ENCODE data around the gene MORF4L1. TPM values are rescaled to one million over a fixed set of nuclear protein-coding genes. Genes with fewer than 3 reads are reported as not detected.
"Not testable (repeated sequence)": the region's sequence is repeated elsewhere in the genome, so short reads cannot be mapped to it uniquely, and the experiment has no call there.

The MORF4L1 gene
- total RNA-seq, 1 experiment from 2014 or later: 428 TPM

GRCh38 chr15:78875107-78875914 is 2.6 kb downstream of the MORF4L1 start:
- H3K36me3 ChIP-seq (ENCODE audit: insufficient read depth, low read length, poor library complexity, severe bottlenecking): peaks cover under 1% of the 10 kb centered on the region
- no peak overlapping the region for H3K27ac ChIP-seq (ENCODE audit: low read depth, low read length, poor library complexity, severe bottlenecking)
- ChIA-PET POLR2A (ENCODE audit: low non-redundant PET) (no interaction called here), CTCF (no interaction called here)
- H3K27me3 ChIP-seq (replicated peaks; ENCODE audit: insufficient read depth, low read depth, low read length, poor library complexity): no peaks in the 10 kb centered on the region
- H3K9me3 ChIP-seq (ENCODE audit: low read depth, low read length, poor library complexity, severe bottlenecking): no peaks in the 10 kb centered on the region
- H3K4me1 ChIP-seq (ENCODE audit: insufficient read depth, low read length, poor library complexity, severe bottlenecking): peaks cover 47% of the 10 kb centered on the region
- no peak for TF ChIP-seq CTCF (conservative IDR thresholded peaks at IDR 0.05; ENCODE audit: low read depth, low read length)
- TF ChIP-seq EZH2 (IDR thresholded peaks at IDR 0.05; ENCODE audit: borderline replicate concordance, low read depth, low read length, poor library complexity, severe bottlenecking): no peak
- intact Hi-C loops (cut with micrococcal nuclease; ENCODE audit: unreplicated experiment): no loop called here
- no TSS peak for BruUV-seq (replicated peaks)
- DNase-seq (ENCODE audit: low spot score): no peak
- peak overlapping the region; percentile 78 for H3K4me3 ChIP-seq (ENCODE audit: low read depth, low read length, poor library complexity, severe bottlenecking)

- H3K4me3 ChIP-seq (ENCODE audit: low read depth, low read length, poor library complexity, severe bottlenecking); H3K27ac ChIP-seq (ENCODE audit: low read depth, low read length, poor library complexity, severe bottlenecking); intact Hi-C loops (cut with micrococcal nuclease; ENCODE audit: unreplicated experiment); BruUV-seq (replicated peaks); H3K9me3 ChIP-seq (ENCODE audit: low read depth, low read length, poor library complexity, severe bottlenecking); H3K27me3 ChIP-seq (replicated peaks; ENCODE audit: insufficient read depth, low read depth, low read length, poor library complexity); CTCF ChIA-PET; DNase-seq (ENCODE audit: low spot score): not testable (repeated sequence)
- POLR2A ChIA-PET (ENCODE audit: low non-redundant PET): interaction anchor here (0.6 kb wide), 1 partner anchor 138 kb away, joined by 3 read pairs; no protein-coding TSS in a partner anchor
- Histone ChIP-seq H3K4me1 (ENCODE audit: insufficient read depth, low read length, poor library complexity, severe bottlenecking) (peaks cover 46% of the 10 kb centered on the region), H3K36me3 (ENCODE audit: insufficient read depth, low read length, poor library complexity, severe bottlenecking) (peaks cover 17% of the 10 kb centered on the region)
Measured at GRCh38 chr15:78876954-78877353, 4.3 kb downstream of the MORF4L1 start.

- BruUV-seq (replicated peaks): no TSS peak
- Histone ChIP-seq H3K27me3 (replicated peaks; ENCODE audit: insufficient read depth, low read depth, low read length, poor library complexity) (no peaks in the 10 kb centered on the region), H3K36me3 (ENCODE audit: insufficient read depth, low read length, poor library complexity, severe bottlenecking) (peaks cover 31% of the 10 kb centered on the region), H3K27ac (ENCODE audit: low read depth, low read length, poor library complexity, severe bottlenecking) (no peak overlapping the region), H3K4me3 (ENCODE audit: low read depth, low read length, poor library complexity, severe bottlenecking) (no peak overlapping the region), H3K9me3 (ENCODE audit: low read depth, low read length, poor library complexity, severe bottlenecking) (no peaks in the 10 kb centered on the region), H3K4me1 (ENCODE audit: insufficient read depth, low read length, poor library complexity, severe bottlenecking) (peaks cover 44% of the 10 kb centered on the region)
- TF ChIP-seq CTCF (conservative IDR thresholded peaks at IDR 0.05; ENCODE audit: low read depth, low read length) (no peak), EZH2 (IDR thresholded peaks at IDR 0.05; ENCODE audit: borderline replicate concordance, low read depth, low read length, poor library complexity, severe bottlenecking) (no peak)
- ChIA-PET CTCF (no interaction called here), POLR2A (ENCODE audit: low non-redundant PET) (no interaction called here)
- intact Hi-C loops (cut with micrococcal nuclease; ENCODE audit: unreplicated experiment): no loop called here
- DNase-seq (ENCODE audit: low spot score): no peak
Measured at GRCh38 chr15:78878356-78878755, 5.7 kb downstream of the MORF4L1 start.
